Measurements from ENCODE around the gene STARD13.

GRCh38 chr13:33296793-33297425, 11.4 kb upstream of the STARD13 start:
- TF ChIP-seq EP300 (IDR thresholded peaks at IDR 0.05): no peak
- no peak for TF ChIP-seq CTCF (IDR thresholded peaks at IDR 0.05)

Data from stomach (tissue), 4 donors.